Mesothelial cell of epicardium (in vitro differentiated cells): ENCODE data around the gene DYRK1A. TPM values are rescaled to one million over a fixed set of nuclear protein-coding genes. Genes with fewer than 3 reads are reported as not detected.
"Not testable (repeated sequence)": the region's sequence is repeated elsewhere in the genome, so short reads cannot be mapped to it uniquely, and the experiment has no call there.

Experiments used
- DNase-seq, 2 experiments: peaks; one replicate each; pipeline ENCODE4 v3.0.0; 2021; ENCODE audit warnings: low spot score in 2 of 2; ENCODE audit not compliant: unreplicated experiment in 2 of 2
- H3K27ac Mint-ChIP-seq: 2 replicates; pipeline ENCODE4 v1.8.0; 2021; ENCODE audit warnings: mixed read lengths
- H3K27me3 Mint-ChIP-seq: 2 replicates; pipeline ENCODE4 v1.8.0; 2021; ENCODE audit warnings: low read depth, mixed read lengths
- H3K36me3 Mint-ChIP-seq: 2 replicates; pipeline ENCODE4 v1.8.0; 2021; ENCODE audit warnings: mixed read lengths
- H3K4me1 Mint-ChIP-seq: 2 replicates; pipeline ENCODE4 v1.8.0; 2021; ENCODE audit warnings: mixed read lengths
- H3K4me3 Mint-ChIP-seq: 2 replicates; pipeline ENCODE4 v1.8.0; 2021; ENCODE audit warnings: mild to moderate bottlenecking, moderate library complexity, mixed read lengths
- H3K9me3 Mint-ChIP-seq: 2 replicates; pipeline ENCODE4 v1.8.0; 2021; ENCODE audit warnings: mixed read lengths
- total RNA-seq: library from RNA; stranded (reverse); gene quantifications from 3 replicates; pipeline ENCODE4 v1.2.1, GENCODE V29; 2021
- TF ChIP-seq, protein P1 (sequence below): fragments of 200-600 bp; sonication (generic); IDR thresholded peaks from one replicate; pipeline ENCODE4 v1.5.0; 2021; ENCODE audit warnings: antibody characterized with exemption; ENCODE audit not compliant: unreplicated experiment

DYRK1A gene
- total RNA-seq = 77.2 to 79.7 TPM (median 78.7 TPM) in 3 replicates

DNA sequence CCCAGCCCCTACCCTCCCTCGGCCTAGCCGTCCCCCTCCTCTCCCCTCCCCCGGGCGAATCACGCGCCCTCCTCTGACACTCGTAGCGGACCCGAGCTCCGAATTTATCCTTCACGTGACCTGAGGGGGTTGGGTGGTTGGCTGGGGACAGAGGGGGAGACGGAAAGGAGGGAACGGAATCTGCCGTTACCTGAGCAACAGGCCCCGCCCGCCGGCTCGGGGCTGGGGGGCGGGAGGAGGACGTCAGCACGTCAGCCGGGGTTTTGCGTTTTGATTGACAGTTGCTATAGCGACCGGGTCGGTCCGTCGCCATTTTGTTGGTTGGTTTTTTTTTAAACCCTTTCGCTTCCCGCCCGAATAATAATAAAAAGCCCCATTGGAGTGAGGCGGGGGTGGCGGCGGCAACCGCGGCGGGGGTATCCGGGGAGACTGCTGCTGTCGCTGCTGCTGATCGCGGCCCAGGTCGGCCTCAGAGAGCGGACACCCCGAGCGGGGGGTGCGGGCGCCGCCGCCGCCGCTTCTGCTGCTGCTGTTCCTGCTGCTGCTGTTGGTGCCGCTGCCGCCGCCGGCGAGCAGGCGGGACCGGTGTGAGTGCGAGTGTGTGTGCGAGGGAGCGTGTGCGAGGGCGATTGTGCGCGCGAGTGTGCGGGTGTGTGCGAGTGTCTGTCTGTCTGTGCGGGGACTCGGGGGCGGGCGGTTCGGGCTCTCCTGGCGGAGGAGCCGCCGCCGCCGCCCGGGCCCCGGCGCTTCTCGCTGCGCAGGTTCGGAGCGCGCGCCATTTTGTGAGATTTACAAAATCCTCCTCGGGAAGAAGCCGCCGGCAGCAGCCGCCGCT lies at the start of gene DYRK1A:
Gene DYRK1A (plus strand): TSS at position 292 of the 835 bp plus-strand sequence. CDS start 53,602 bp downstream, outside the sequence.
- H3K4me3 Mint-ChIP-seq = peak within 1 kb of the TSS; percentile 100
- peaks cover 36% of the 10 kb centered on the region for H3K4me1 Mint-ChIP-seq
- no peaks in the 10 kb centered on the region for H3K27me3 Mint-ChIP-seq
- H3K9me3 Mint-ChIP-seq = no peaks in the 10 kb centered on the region
- peak within 1 kb of the TSS; percentile 100 for H3K27ac Mint-ChIP-seq
- TF ChIP-seq, protein P1, sequence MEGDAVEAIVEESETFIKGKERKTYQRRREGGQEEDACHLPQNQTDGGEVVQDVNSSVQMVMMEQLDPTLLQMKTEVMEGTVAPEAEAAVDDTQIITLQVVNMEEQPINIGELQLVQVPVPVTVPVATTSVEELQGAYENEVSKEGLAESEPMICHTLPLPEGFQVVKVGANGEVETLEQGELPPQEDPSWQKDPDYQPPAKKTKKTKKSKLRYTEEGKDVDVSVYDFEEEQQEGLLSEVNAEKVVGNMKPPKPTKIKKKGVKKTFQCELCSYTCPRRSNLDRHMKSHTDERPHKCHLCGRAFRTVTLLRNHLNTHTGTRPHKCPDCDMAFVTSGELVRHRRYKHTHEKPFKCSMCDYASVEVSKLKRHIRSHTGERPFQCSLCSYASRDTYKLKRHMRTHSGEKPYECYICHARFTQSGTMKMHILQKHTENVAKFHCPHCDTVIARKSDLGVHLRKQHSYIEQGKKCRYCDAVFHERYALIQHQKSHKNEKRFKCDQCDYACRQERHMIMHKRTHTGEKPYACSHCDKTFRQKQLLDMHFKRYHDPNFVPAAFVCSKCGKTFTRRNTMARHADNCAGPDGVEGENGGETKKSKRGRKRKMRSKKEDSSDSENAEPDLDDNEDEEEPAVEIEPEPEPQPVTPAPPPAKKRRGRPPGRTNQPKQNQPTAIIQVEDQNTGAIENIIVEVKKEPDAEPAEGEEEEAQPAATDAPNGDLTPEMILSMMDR = no peak
- DNase-seq = peak; percentile 98 to 99
- H3K36me3 Mint-ChIP-seq = no peaks in the 10 kb centered on the region

DNA sequence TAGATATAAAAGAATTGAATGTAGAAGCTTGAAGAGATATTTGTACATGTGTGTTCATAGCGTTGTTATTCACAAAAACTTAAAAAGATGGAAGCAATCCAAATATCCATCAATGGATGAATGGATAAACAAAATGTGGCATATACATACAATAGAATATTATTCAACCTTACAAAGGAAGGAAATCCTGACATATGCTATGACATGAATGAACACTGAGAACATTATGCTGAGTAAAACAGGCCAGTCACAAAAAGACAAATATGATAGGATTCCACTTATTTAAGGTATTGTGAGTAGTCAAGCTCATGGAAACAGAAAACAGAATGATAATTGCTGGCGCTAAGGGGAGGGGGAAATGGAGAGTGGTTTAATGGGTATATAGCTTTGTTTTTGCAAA lies 47.0 kb upstream of the DYRK1A start:
- no peak overlapping the region for H3K27ac Mint-ChIP-seq
- no peak for DNase-seq
- TF ChIP-seq, protein P1 = no peak
- H3K4me3 Mint-ChIP-seq = no peak overlapping the region
- H3K36me3 Mint-ChIP-seq = peaks cover 2% of the 10 kb centered on the region
- H3K9me3 Mint-ChIP-seq = peaks cover 26% of the 10 kb centered on the region
- no peaks in the 10 kb centered on the region for H3K4me1 Mint-ChIP-seq
- H3K27me3 Mint-ChIP-seq = no peaks in the 10 kb centered on the region

DNA sequence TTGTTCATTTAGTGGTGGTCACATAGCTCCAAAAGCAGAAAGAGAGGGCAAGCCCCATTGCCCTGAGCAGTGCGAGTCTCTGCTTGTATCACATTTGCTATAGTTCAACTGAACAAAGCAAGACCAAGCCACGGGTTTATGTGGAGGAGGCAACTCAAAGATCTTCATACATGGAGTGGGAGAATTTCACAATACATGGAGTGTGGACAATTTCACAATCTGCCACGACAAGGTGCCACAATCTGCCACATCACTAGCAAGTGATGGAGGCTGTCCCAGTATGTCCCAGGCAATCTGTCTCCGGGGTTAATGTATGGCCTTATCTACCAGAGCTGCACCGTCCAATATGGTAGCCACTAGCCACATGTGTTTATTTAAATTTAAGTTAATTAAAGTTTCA lies 44.5 kb upstream of the DYRK1A start:
- peaks cover 27% of the 10 kb centered on the region for H3K9me3 Mint-ChIP-seq
- no peak for DNase-seq
- H3K4me1 Mint-ChIP-seq = no peaks in the 10 kb centered on the region
- peaks cover 2% of the 10 kb centered on the region for H3K36me3 Mint-ChIP-seq
- H3K27ac Mint-ChIP-seq = no peak overlapping the region
- no peaks in the 10 kb centered on the region for H3K27me3 Mint-ChIP-seq
- TF ChIP-seq, protein P1 = no peak
- H3K4me3 Mint-ChIP-seq = no peak overlapping the region

DNA sequence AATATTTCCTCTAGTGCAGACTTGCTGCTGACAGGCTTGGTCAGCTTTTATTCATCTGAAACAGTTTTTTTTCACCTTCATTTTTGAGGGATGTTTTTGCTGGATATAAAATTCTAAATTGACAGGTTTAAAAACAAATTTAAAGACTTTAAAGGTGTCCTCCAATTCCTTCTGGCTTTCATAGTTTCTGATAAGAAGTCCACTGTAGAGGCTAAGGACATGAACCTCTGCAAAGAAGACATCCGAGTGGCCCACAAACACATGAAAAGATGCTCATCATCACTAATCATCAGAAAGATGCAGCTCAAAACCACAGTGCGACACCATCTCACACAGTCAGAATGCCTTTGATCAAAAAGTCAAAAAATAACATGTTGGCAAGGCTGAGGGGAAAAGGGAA lies 42.0 kb upstream of the DYRK1A start:
- Mint-ChIP-seq H3K27me3 (no peaks in the 10 kb centered on the region), H3K4me3 (no peak overlapping the region), H3K9me3 (peaks cover 19% of the 10 kb centered on the region), H3K4me1 (no peaks in the 10 kb centered on the region), H3K36me3 (no peaks in the 10 kb centered on the region), H3K27ac (no peak overlapping the region)
- no peak for DNase-seq
- TF ChIP-seq, protein P1 = no peak

DNA sequence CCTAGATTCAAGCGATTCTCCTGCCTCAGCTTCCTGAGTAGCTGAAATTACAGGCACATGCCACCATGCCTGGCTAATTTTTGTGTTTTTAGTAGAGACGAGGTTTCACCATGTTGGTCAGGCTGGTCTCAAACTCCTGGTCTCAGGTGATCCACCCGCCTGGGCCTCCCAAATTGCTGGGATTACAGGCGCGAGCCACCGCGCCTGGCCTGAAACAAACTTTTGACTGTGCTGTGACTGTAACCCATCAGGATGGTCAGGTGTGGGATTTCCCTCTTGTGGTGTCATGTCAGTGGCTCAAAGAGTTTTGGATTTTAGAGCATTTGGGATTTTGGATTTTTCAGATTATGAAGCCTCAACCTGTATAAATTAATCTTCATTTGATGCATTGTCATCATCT lies 38.4 kb upstream of the DYRK1A start:
- H3K27me3 Mint-ChIP-seq, H3K27ac Mint-ChIP-seq, H3K4me1 Mint-ChIP-seq: not testable (repeated sequence)

DNA sequence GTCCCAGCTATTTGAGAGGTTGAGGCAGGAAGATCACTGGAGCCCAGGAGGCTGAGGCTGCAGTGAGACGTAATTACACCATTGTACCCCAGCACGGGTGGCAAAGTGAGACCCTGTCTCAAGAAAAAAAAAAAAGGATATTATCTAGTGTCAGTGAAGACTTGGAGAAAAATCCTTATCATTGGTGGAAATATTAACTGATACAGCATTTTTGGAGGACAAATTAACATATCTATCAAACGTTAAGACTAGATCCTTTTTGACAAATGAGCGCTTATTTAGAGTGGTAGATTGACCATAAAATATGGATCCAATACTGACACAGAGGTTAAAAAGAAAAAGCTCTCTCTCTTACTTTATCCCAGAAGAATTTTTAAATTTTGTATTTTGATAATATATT lies 35.2 kb upstream of the DYRK1A start:
- H3K9me3 Mint-ChIP-seq = no peaks in the 10 kb centered on the region
- no peak overlapping the region for H3K27ac Mint-ChIP-seq
- H3K27me3 Mint-ChIP-seq = no peaks in the 10 kb centered on the region
- TF ChIP-seq, protein P1 = no peak
- H3K4me3 Mint-ChIP-seq = no peak overlapping the region
- no peaks in the 10 kb centered on the region for H3K4me1 Mint-ChIP-seq
- no peaks in the 10 kb centered on the region for H3K36me3 Mint-ChIP-seq
- no peak for DNase-seq

More for the DNA sequence above, 38.4 kb upstream of the DYRK1A start:
- DNase-seq, H3K9me3 Mint-ChIP-seq, H3K36me3 Mint-ChIP-seq, H3K4me3 Mint-ChIP-seq: not testable (repeated sequence)
